HG03354 (cell line): ENCODE measurements around the gene MS4A12.
A peak's percentile ranks its signal among the peaks of the same experiment; 100 is the strongest.
"Not testable (repeated sequence)": the region's sequence is repeated elsewhere in the genome, so short reads cannot be mapped to it uniquely, and the experiment has no call there.

Source experiments
- ATAC-seq: cut with Tn5 transposase; IDR thresholded peaks from one replicate; pipeline ENCODE4 v1.9.1; 2021; ENCODE audit warnings: mild to moderate bottlenecking; ENCODE audit not compliant: unreplicated experiment, poor library complexity, severe bottlenecking

MS4A12 gene

GRCh38 chr11:60511393-60511792 is 18.8 kb downstream of the MS4A12 start:
- ATAC-seq: no peak

- ATAC-seq: no peak
Observed at GRCh38 chr11:60512651-60513225, 20.2 kb downstream of the MS4A12 start.

- no peak for ATAC-seq
Observed at GRCh38 chr11:60513496-60514460, 21.2 kb downstream of the MS4A12 start.

GRCh38 chr11:60515144-60515855 is 22.7 kb downstream of the MS4A12 start, which contains the start of gene MS4A13:
Gene MS4A13 (plus strand): TSS chr11:60515392. CDS start chr11:60518084, 2,692 bp downstream.
- ATAC-seq: no peak

- ATAC-seq: peak; percentile 31
Observed at GRCh38 chr11:60528465-60528864, 35.9 kb downstream of the MS4A12 start.

- peak; percentile 79 for ATAC-seq
Observed at GRCh38 chr11:60528934-60529333, 36.4 kb downstream of the MS4A12 start.

GRCh38 chr11:60530454-60531100 is 38.0 kb downstream of the MS4A12 start:
- no peak for ATAC-seq

GRCh38 chr11:60532383-60532782 is 39.8 kb downstream of the MS4A12 start:
- not testable (repeated sequence) for ATAC-seq

GRCh38 chr11:60538627-60539026 is 46.0 kb downstream of the MS4A12 start:
- not testable (repeated sequence) for ATAC-seq

- no peak for ATAC-seq
Observed at GRCh38 chr11:60544077-60544476, 51.5 kb downstream of the MS4A12 start.
